ENCODE measurements around the gene CST9. TPM values are rescaled to one million over a fixed set of nuclear protein-coding genes. Genes with fewer than 3 reads are reported as not detected.
"Not testable (repeated sequence)": the region's sequence is repeated elsewhere in the genome, so short reads cannot be mapped to it uniquely, and the experiment has no call there.

CST9 gene
- total RNA-seq, 1 experiment from 2014 or later: not detected

GRCh38 chr20:23581833-23582232 is 23.9 kb downstream of the CST9 start:
- in situ Hi-C loops (cut with HindIII; ENCODE audit: low pct_unique_long_range_greater_than_20kb, low sequenced_read_pairs); DNase-seq (ENCODE audit: low read depth, low spot score): not testable (repeated sequence)

GRCh38 chr20:23574977-23575376 is 30.7 kb downstream of the CST9 start:
- in situ Hi-C loops (cut with HindIII; ENCODE audit: low pct_unique_long_range_greater_than_20kb, low sequenced_read_pairs): no loop called here

DNA sequence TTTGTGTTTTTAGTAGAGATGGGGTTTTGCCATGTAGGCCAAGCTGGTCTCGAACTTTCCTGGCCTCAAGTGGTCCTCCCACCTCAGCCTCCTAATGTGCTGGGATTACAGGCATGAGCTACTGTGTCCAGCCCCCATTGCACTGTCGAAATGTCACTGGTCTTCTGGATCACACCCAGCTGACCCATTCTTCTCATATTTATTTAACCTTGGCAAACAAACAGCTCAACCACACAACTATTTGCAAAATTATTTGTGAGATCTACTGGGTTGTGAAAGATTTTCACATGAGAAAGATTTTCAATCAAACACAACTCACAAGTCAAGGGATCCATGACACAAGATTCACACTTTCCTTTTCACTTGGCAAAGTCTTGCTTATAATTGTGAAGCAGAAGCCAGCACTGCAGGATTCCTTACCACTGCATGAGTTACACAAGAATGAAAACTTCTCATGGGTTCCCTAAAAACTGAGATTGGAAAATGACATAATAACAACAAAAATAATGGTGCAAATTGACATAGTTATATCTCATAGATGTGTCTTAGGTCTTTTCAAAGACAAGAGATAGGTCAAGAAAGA is 35.4 kb downstream of the CST9 start:
- in situ Hi-C loops (cut with HindIII; ENCODE audit: low pct_unique_long_range_greater_than_20kb, low sequenced_read_pairs): no loop called here
- no peak for DNase-seq (ENCODE audit: low read depth, low spot score)

More at GRCh38 chr20:23574977-23575376, 30.7 kb downstream of the CST9 start:
- DNase-seq (ENCODE audit: low read depth, low spot score): no peak

DNA sequence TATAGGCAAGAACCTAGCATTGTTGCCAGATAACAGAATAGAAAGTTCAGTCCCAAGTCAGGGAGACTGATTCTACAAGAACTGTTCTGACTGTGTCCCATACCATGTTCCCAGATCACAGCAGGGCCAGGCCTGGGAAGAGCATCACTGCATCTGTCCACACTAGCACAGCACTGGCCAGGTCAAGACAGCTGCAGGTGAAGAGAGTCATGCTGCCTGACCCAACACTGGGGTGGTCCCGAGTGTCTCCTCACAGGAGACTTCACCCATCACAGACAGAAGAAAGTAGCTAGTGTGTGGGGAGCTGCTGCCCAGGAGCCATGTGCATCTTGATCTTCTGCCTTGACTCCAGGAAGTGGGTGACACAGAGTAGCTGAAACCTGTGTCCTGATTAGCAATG is 36.1 kb downstream of the CST9 start:
- DNase-seq (ENCODE audit: low read depth, low spot score): no peak
- in situ Hi-C loops (cut with HindIII; ENCODE audit: low pct_unique_long_range_greater_than_20kb, low sequenced_read_pairs): no loop called here

DNA sequence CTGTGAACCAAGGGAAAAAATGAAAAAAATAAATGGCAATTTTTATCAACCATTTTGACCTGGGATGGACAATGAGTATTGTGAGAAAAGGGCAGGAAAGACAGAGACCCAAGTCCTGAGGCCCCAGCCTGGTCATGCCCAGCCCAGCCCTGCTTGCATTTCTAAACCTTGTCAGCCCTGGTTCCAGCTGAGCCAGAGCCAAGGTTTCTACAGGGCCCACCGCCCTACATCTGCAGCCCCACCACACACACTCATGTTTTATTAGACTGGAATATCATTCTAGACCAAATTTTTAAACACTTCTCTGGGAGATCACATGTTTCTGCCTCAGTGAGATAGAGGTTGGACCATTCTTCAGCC is 36.8 kb downstream of the CST9 start:
- no peak for DNase-seq (ENCODE audit: low read depth, low spot score)
- in situ Hi-C loops (cut with HindIII; ENCODE audit: low pct_unique_long_range_greater_than_20kb, low sequenced_read_pairs): no loop called here

GRCh38 chr20:23568320-23568970 is 37.3 kb downstream of the CST9 start, which contains the start of gene CST9L:
CST9L (minus strand) TSS chr20:23568484; CDS start chr20:23568450, 34 bp downstream.
- no peak for DNase-seq (ENCODE audit: low read depth, low spot score)
- in situ Hi-C loops (cut with HindIII; ENCODE audit: low pct_unique_long_range_greater_than_20kb, low sequenced_read_pairs): no loop called here

DNA sequence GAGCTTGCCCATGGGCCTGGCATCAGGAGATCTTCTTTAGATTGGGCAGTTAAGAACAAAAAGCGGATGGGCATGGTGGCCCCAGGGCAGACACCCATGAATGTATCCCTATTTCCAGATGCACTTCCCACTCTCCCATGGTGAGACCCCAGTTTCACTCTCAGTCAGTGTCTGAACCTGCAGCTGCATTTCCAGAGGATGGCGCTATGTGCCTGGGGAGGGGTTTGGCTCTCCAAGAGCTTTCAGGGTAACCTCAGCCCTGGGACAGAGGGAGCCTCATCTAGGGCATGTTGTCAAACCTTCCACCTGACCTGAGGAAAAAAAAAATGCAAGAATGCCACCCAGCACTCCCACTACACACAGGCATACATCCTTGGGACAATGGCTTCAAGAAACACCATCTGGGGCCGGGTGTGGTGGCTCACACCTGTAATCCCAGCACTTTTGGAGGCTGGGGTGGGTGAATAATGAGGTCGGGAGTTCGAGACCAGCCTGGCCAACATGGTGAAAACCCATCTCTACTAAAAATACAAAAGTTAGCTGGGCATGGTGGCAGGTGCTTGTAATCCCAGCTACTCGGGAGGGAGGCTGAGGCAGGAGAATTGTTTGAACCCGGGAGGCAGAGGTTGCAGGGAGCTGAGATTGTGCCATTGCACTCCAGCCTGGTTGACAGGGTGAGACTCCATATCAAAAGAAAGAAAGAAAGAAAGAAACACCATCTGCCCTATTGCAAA is 39.4 kb downstream of the CST9 start:
- DNase-seq (ENCODE audit: low read depth, low spot score): no peak
- in situ Hi-C loops (cut with HindIII; ENCODE audit: low pct_unique_long_range_greater_than_20kb, low sequenced_read_pairs): no loop called here

- no peak for DNase-seq (ENCODE audit: low read depth, low spot score)
- in situ Hi-C loops (cut with HindIII; ENCODE audit: low pct_unique_long_range_greater_than_20kb, low sequenced_read_pairs): no loop called here
Measured at GRCh38 chr20:23565503-23566045, 40.1 kb downstream of the CST9 start.

DNA sequence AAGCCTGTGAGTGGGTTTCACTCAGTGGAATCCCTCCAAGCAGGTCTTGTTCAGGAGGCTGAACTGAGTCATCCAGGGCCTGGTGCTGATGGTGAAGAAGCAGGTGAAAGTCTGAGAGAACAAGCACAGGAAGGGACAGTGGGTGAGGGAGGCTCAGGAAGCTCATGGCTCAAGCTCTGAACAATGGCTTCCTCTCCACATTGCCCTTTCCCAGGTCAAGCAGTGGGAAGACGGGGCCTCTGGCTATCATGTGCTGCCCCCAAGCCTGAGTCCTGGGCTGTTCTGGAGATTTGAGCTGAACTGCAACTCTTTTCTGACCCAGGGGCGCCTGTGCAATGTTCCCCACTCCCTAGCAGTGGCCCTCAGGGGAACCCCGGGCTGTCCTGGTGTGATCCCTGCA is 40.8 kb downstream of the CST9 start:
- DNase-seq (ENCODE audit: low read depth, low spot score): no peak
- in situ Hi-C loops (cut with HindIII; ENCODE audit: low pct_unique_long_range_greater_than_20kb, low sequenced_read_pairs): no loop called here

GRCh38 chr20:23562721-23563342 is 42.9 kb downstream of the CST9 start:
- in situ Hi-C loops (cut with HindIII; ENCODE audit: low pct_unique_long_range_greater_than_20kb, low sequenced_read_pairs): no loop called here
- DNase-seq (ENCODE audit: low read depth, low spot score): no peak

- DNase-seq (ENCODE audit: low read depth, low spot score): no peak
- in situ Hi-C loops (cut with HindIII; ENCODE audit: low pct_unique_long_range_greater_than_20kb, low sequenced_read_pairs): no loop called here
Measured at GRCh38 chr20:23554401-23554800, 51.3 kb downstream of the CST9 start.

Other genes starting within 250 kb of the CST9 start
- gene GZF1, start 243.7 kb downstream of the CST9 start, total RNA-seq (2014; rRNA removed; shearing (Covaris generic)): 22.6 and 23.8 TPM in 2 replicates
- gene NAPB, start 184.4 kb downstream of the CST9 start, total RNA-seq (2014; rRNA removed; shearing (Covaris generic)): 9.4 and 13.1 TPM in 2 replicates
- not detected in 2 replicates for gene CSTL1, start 166.2 kb downstream of the CST9 start, total RNA-seq (2014; rRNA removed; shearing (Covaris generic))
- gene CST11, start 153.0 kb downstream of the CST9 start, total RNA-seq (2014; rRNA removed; shearing (Covaris generic)): not detected in 2 replicates
- gene CST8, start 114.8 kb downstream of the CST9 start, total RNA-seq (2014; rRNA removed; shearing (Covaris generic)): not detected in 2 replicates
- not detected in 2 replicates for gene CST9L, start 37.4 kb downstream of the CST9 start, total RNA-seq (2014; rRNA removed; shearing (Covaris generic))
- gene CST3, start 32.0 kb upstream of the CST9 start, total RNA-seq (2014; rRNA removed; shearing (Covaris generic)): 294 and 300 TPM in 2 replicates
- not detected in 2 replicates for gene CST4, start 83.1 kb upstream of the CST9 start, total RNA-seq (2014; rRNA removed; shearing (Covaris generic))
- 36.4 and 48.3 TPM in 2 replicates for gene CST1, start 145.0 kb upstream of the CST9 start, total RNA-seq (2014; rRNA removed; shearing (Covaris generic))
- not detected in 2 replicates for gene CST2, start 220.8 kb upstream of the CST9 start, total RNA-seq (2014; rRNA removed; shearing (Covaris generic))

Data from SK-MEL-5 (cell line).